Measurements from ENCODE around the gene EXOC3L1.

Gene EXOC3L1

GRCh38 chr16:67183284-67183626 lies 6.7 kb downstream of the EXOC3L1 start:
- DNase-seq (ENCODE audit: low spot score): no peak

GRCh38 chr16:67182288-67182687 lies 7.6 kb downstream of the EXOC3L1 start:
- no peak for DNase-seq (ENCODE audit: low spot score)

GRCh38 chr16:67181346-67181745 lies 8.6 kb downstream of the EXOC3L1 start:
- DNase-seq (ENCODE audit: low spot score): no peak

GRCh38 chr16:67180166-67180565 lies 9.8 kb downstream of the EXOC3L1 start:
- DNase-seq (ENCODE audit: low spot score): no peak

GRCh38 chr16:67179421-67180080 lies 10.4 kb downstream of the EXOC3L1 start:
- no peak for DNase-seq (ENCODE audit: low spot score)

- peak; percentile 87 for DNase-seq (ENCODE audit: low spot score)
Observed at GRCh38 chr16:67177743-67178699, 11.9 kb downstream of the EXOC3L1 start.

GRCh38 chr16:67176662-67177061 lies 13.3 kb downstream of the EXOC3L1 start:
- no peak for DNase-seq (ENCODE audit: low spot score)

- DNase-seq (ENCODE audit: low spot score): no peak
Observed at GRCh38 chr16:67174706-67175231, 15.2 kb downstream of the EXOC3L1 start.

GRCh38 chr16:67173808-67174705 lies 15.9 kb downstream of the EXOC3L1 start:
- DNase-seq (ENCODE audit: low spot score): peak; percentile 63

GRCh38 chr16:67173323-67173722 lies 16.6 kb downstream of the EXOC3L1 start:
- DNase-seq (ENCODE audit: low spot score): no peak

GRCh38 chr16:67170949-67171649 lies 18.8 kb downstream of the EXOC3L1 start:
- no peak for DNase-seq (ENCODE audit: low spot score)

GRCh38 chr16:67170168-67170948 lies 19.6 kb downstream of the EXOC3L1 start, which contains the start of gene NOL3:
Gene NOL3 (plus strand): TSS chr16:67170538.
- DNase-seq (ENCODE audit: low spot score): no peak

GRCh38 chr16:67169642-67170167 lies 20.2 kb downstream of the EXOC3L1 start:
- no peak for DNase-seq (ENCODE audit: low spot score)

- no peak for DNase-seq (ENCODE audit: low spot score)
Observed at GRCh38 chr16:67169011-67169451, 20.9 kb downstream of the EXOC3L1 start.

GRCh38 chr16:67167588-67167987 lies 22.3 kb downstream of the EXOC3L1 start:
- no peak for DNase-seq (ENCODE audit: low spot score)

- DNase-seq (ENCODE audit: low spot score): no peak
Observed at GRCh38 chr16:67166598-67167168, 23.3 kb downstream of the EXOC3L1 start.

GRCh38 chr16:67166110-67166547 lies 23.8 kb downstream of the EXOC3L1 start:
- no peak for DNase-seq (ENCODE audit: low spot score)

- DNase-seq (ENCODE audit: low spot score): no peak
Observed at GRCh38 chr16:67165121-67166078, 24.5 kb downstream of the EXOC3L1 start.

Measured in germinal center (tissue), 1 donor.